HG03175 (cell line): Measurements from ENCODE around the gene ATP7B.
A peak's percentile ranks its signal among the peaks of the same experiment; 100 is the strongest.
"Not testable (repeated sequence)": the region's sequence is repeated elsewhere in the genome, so short reads cannot be mapped to it uniquely, and the experiment has no call there.

ENCODE experiments used
- ATAC-seq: cut with Tn5 transposase; IDR thresholded peaks from one replicate; pipeline ENCODE4 v1.9.1; 2021; ENCODE audit warnings: mild to moderate bottlenecking, moderate library complexity; ENCODE audit not compliant: unreplicated experiment

Gene ATP7B

DNA sequence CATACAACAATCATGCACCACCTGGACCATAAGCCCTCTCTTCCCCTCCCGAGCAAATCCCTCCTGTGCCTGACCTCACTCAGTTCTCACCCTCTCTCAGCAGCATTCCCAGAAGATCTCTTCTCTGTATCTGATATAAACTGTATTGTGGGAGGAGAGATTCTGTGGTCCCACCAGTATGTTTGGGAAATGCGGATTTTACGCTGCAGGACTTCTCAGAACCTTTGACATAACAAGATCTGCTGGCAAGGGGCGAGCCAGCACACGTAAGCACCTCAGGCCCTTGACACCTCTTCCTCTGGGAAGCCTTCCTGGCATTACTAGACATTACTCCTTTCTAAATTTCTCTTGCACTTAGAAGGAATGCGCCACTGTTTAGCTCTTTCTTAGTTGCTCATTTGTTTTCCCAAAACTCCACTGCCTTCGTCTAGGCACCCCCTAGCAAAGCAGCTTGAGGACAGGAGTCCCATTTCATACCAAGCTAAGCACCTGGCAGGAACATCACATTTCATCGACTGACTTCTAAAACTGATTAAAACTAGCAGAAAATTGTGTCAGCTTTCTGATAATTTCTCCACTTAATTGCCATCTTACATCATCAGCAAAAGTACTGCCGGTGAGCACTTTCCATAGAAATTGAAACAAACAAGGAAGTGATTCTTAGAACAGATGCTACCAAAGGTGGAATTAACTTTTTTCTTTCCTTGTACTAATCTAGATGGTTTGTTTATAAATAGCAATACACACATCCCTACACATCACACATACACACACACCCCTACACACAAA, 86.3 kb downstream of the ATP7B start:
- ATAC-seq: no peak

DNA sequence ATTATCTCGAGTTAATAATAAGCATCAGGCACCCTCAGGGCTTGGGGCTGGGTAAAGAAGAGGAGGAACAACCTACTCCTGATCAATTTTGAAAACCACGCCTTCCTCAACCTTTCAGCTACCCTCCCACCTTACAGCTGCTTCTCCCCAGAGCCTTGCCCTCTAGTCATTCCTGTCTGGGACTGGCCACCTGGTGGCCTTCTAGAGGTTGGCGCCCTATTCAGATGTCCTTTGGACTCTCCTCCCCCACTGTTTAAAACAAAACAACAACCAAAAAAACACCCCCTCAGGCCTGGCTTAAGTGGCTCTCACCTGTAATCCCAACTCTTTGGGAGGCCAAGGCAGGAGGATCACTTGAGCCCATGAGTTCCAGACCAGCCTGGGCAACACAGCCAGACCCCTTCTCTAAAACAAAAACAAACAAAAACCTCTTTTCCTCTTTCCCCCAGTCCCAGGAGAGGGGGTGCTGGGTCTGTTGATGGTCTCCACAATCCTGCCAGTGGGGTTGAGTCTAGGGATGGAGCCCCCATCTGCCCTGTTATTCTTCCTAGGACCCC, 87.2 kb downstream of the ATP7B start:
- ATAC-seq: peak; percentile 69

DNA sequence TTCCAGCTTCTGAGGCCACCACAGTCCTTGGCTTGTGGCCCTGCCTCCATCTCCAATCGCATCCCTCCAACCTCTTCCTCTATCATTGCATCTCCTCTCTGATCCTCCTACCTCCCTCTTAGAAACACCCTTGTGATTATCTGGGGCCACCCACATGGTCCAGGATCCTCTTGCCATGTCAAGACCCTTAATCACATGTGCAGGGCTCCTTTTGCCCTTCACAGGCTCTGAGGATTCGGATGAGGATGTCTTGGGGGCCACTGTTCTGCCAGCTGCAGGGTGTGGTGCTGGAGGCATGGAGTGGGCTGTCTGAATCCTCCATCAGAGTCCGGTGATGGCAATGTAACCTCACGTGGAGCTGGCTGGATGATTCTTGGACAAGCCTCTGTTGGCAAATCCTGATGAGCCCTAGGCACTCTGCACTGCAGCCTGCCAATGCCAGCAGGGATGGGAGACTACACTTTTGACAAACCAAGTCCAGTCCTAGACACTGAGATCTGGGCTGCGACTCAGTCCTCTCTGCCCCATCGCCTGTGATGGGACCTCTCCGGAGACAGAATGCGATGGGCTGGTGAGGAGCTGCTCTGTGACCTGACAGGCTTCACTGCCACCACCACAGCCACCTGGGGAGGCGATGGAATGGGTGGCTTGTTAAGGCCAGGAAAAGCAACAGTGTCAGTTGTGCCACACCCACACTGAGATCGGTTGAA, 88.3 kb downstream of the ATP7B start:
- no peak for ATAC-seq

DNA sequence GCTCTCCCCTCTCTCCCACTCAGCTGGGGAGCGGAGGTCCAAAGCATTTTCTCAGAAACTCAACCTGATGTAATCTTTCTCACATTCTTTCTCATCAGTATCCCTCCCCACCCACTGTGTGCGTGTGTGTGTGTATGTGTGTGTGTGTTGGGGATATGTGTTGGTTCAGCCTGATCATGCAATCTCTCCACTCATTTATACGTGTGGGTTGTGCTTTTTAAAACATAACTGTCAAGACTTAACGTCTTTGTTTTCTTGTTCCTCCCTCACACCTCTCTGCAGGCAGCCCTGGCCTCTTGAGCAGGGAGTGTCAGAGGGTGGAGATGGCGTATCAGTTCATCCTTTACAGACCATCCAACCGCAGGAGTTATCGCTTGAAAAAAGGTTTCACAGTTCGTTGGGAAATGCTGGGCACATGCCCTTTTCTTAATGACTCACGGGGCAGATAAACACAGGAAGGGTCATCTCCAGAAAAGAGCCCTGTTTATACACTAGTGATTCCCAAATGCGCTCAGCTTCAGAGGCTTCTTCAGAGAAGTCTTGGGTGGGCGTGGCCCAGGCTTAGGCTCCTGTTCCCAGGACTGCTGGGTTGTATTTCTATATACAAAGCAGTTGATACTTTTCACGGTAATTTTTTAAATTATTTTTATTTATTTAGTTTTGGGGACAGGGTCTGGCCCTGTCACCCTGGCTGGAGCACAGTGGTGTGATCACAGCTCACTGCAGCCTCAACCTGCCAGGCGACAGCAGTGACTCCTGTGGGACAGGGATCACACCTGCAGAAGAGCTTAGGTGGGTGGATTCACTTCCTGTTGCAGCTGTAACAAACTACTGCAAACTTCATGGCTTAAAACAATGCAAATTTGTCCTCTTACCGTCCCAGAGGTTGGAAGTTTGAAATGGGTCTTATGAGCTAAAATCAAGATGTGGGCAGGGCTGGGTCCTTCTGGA, 89.2 kb downstream of the ATP7B start:
- ATAC-seq: no peak

DNA sequence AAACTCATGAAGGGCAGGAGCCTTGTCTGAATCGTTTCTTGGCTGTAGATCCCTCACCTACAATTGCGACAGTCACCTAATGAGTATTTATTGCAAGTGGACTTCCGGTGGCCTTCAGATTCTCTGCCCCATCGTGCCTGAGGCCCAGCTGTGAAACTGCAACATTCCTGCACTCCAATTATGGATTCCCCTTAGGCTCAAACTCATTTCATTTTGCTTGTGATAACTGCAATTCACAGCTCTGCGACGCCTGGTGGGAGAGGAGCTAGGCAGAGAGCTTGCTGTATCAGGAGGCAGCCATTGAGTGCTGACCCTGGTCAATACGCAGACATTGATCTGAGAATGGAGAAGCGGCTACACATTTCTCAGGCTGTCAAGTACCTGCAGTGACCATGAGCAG, 90.5 kb downstream of the ATP7B start:
- no peak for ATAC-seq

DNA sequence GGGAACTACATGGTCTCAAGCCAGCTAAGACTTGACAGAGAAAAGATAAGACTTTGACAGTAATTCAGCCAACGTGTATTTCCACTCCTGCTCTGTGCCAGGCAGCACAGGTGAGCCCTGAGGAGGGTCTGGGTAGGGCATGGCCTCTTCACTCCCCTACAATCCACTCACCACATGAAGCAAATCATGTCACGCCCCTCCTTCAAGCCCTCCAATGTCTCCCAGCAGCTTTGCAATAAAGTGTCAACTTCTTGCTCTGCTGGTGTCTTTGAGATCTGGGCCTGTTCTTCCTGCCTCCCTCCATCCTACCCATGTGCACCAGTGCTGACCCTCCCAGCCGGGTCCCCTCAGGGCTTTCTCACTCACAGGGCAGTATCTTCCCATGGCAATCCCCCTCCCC, 91.0 kb downstream of the ATP7B start:
- ATAC-seq: no peak

DNA sequence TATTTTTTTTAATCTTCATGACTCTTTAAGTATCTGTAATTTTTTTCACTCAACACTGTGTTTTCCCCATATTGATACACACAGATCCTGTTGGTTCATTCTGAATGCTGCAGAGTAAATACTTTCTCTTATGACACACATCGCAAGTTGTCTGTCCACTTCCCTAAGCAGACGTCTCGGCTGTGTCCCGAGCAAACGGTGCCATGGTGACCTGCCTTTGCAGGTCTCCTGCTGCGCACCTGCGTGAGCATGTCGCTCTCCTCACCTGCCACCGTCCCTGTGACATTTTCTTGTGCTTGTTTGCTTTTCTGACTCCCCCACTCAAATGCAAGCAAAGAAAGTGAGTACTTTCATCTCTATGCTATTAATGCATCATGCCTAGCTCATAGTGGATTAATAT, 91.7 kb downstream of the ATP7B start:
- no peak for ATAC-seq

DNA sequence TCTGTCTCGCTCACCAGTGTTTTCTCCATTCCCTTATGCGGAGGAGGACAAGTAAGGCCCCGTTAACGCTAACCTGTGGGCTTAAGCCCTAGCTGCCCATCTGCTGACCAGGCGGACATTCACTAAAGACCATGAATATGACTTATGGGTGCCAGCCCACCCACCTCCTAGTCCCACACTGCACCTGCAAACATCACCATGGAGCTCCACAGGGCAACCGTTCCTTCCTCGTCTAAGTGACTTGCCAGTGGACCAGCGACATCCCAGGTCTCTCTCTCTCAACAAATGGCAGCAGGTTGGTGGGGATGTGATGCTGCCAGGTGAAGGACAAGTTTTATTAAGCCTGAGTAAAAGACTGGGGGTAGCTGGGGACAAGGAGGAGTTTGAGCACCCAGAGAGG, 94.3 kb downstream of the ATP7B start:
- no peak for ATAC-seq

DNA sequence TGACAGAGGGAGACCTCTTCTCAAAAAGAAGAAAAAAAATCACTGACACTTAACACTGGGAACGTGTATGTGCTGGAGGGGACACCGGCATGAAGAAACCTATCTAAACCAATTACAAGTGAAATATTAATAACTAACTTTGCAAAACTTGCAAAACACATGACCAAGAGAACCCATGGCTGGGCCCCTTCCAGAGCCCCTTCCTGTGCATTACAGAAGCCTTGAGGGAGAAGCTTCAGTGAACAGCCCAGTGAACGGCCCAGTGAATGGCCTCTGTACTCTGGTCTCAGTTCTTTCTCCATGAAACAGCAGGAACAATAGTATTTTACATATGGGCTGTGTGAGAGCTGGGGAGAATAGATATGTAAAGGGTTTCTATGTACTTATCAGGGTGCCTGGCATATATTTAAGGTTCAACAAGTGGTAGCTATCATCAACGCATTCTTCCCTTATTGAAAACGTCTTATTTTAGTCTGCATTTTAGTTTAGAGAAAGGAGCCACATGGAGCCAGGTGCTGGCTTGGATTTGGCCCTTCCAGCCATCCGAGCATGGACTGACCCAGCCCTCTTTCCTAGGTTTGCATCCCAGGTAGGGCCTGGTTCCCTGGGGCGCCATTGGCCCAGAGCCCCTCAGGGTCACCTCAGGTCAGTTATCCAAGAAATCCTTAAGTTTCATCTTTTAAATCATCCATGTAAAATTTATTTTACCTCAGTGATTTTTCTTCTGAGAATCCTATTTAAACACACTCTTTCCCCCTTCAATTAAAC, 95.0 kb downstream of the ATP7B start:
- no peak for ATAC-seq

DNA sequence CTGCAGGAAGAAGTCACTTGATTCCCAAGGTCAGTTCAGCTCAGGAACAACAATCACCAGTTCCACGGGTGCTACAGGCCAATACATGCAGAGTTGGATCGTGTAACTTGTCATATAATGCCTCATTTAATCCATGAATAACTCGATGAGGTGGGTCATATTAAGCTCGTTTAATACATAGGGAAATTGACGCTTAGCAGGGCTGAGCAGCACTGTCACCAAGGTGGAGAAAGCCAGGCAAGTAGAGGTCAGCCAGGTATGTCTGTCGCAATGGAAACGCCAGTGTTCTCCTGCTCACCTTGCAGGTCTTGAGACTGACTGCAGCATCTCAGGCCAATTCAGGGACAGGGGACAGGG, 97.1 kb downstream of the ATP7B start:
- ATAC-seq: no peak

DNA sequence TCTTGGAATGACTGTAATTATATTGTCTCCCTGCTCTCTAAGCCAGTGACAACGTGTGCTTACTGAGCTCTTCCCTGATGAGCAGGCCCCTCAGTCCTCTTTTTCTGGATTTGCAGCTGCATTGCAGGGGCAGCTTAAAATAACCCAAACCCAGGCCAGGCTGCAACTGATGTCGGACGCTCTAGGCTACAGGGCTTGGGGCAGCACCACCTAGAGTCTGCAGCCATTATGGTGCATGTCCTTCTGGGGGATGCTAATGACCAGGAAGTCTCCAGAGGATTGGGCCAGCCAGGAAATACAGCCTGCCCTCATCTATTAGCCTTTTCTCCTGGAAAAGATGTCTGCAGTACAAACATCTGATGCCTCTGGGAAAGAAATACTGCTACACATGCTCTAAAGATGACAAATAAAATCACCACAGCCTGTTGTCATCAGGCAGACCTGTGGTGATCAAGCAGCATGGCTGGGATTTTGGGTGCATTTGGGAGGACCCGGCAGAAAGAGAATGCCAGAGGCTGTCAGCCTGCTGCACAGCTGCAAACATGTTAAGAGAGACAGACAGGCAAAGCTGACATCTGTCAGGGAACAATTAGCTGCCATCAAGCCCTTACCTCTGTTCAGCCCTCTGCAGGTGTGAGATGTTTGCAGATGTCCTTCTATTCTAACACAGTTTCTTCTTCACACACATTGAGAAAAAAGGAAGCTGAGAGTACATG, 97.7 kb downstream of the ATP7B start:
- no peak for ATAC-seq

DNA sequence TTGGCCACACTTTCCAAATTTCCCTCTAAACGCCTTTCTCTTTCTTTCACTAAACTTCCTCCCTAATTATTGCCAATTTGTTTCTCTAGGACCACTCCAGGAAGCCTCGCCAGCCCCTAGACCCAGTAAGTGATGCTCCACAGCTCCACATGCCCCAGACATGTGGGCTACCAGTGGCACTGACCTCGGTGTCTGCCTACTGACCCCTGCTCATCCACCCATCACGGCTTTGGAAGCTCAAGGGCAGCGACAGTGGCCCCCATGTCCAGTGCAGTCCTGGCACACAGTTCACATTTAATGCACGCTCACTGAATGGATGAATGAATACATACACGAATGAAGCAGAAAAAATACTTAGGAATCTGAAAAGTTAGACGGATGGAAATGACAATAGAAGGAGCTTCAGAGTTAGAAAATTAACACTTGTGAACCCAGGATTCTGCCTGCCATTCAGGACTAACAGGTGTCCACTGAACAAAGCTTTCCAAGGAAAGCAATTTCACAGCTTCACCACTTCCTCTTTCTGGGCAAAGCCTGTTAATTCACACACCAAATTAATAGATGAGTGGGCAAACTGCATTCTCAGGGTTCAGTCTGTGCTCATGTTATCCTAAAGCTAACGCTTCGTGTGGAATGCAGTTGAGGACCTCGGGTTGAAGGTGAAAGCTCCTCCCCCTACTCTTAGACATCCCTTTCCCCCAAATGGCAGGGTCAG, 98.6 kb downstream of the ATP7B start:
- peak; percentile 49 for ATAC-seq

DNA sequence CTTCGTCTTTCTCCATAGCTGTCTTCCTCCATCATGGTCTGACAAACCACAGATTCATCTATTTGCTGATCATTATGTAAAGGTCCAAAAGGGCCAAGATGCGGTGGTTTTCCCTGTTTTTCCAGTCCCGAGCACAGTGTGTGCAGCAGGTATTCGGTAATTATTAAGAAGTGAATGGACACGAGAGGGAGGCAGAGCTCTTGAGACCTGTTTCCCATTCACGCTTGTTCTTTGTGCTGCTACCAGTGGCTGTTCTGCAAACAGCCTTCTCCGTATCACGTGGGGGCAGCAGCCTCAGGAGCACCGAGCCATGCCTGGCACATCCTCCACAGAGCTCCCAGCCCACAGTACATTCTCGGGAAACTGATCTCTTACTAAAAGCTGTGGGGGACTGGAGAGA, 99.2 kb downstream of the ATP7B start:
- no peak for ATAC-seq

DNA sequence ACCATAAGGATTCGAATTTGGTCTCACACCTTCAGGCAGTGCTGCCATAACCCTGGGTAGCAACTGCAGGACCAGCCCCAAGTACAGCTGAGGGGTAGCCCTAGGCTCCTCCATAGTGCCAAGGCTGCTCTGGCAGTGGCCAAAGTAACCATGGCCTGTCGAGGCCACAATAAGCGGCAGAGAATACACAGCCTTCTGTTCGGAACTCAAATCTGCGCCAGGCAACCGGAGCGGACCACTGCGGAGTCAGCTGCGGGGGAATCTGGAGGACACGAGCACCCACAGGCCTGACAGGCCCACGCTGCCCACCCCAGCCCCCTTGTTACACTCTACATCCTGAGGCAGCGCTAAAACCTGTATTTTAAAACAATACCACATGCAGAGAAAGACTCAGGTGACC, 100.7 kb downstream of the ATP7B start:
- no peak for ATAC-seq

DNA sequence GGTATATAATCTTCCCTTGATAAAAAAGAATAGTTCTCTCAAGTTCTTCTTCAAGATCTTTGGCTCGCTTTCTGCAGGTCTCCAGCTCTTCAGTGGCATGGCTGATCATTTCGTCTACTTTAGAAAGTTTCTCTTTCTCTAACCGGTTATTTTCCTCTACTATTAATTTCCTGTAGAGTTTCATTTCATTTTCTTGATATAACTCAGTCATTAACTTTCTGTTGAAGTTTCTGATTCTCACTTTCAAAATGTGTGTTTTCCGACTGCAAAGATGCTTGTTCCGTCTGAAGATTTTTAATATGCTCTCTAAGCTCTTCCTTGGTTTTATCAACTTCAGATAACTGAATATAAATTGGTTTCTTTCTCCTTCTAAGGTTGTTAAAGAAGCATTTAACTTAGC, 102.0 kb downstream of the ATP7B start:
- not testable (repeated sequence) for ATAC-seq

DNA sequence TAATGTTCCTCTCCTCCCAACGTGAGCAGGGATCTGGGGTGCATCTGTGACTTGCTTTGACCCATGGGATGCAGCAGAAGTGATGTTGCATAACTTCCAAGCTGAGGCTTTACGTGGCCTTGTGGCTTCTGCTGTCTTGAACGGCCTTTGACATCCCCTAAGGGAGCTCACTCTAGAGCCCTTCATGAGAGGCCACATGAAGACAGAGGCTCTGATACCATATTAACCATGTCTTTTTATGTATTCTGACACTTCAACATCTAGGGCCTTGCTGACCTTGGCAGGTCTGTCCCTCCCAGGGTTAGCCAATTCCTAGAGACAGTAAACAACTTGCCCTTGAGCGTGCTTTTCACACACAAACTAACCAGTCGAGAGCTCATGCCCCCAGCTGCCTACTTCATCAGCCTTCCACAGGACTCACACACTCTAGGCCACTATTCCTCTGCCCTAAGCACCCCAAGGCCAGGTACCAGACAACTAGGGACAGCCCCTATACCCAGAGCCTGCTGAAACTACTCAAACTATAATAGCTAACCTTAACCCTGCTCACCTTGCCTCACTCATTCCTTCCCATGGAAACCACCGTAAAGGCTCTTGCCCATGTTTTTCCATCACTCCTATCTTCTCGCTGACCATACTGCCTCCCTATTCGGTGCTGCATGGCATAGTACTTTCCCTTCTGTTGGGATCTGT, 104.1 kb downstream of the ATP7B start:
- ATAC-seq: no peak

DNA sequence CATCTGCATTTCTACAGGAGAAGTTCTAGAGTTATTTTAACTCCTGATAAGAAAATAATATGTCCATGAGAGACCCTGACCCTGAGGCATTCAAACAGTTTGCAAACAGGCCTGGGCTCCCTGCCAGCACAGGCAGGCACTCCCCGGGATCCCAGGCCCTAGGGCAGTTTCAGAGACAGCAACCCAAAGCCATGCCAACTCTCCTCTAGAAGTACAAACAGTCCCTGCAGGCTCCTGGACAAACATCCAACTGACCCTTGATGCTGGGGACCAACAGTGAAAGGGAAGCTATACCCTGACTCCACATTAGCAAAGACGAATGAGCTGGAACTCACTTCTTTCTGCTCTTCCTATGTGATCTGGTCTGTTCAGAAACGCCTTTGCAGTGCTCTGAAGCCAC, 104.7 kb downstream of the ATP7B start:
- ATAC-seq: no peak

DNA sequence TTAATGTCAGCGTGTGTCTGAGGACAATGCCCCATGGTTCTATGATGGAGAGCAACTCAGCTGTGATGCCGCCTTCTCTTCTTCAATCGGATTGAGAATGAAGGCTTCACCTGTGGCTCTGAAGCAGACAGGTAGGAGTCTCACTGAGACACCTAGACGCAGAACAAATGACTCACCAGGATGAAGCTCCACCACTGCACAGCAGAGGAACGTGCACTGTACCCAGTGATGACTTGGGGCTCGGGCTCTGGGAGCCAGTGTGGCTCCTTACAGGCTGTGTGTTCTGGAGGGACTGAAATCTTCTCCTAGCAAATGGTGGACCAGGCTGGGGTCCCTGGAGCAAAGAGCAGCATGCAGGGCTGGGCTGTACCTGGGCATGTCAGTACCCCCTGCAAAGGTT, 105.5 kb downstream of the ATP7B start:
- no peak for ATAC-seq

DNA sequence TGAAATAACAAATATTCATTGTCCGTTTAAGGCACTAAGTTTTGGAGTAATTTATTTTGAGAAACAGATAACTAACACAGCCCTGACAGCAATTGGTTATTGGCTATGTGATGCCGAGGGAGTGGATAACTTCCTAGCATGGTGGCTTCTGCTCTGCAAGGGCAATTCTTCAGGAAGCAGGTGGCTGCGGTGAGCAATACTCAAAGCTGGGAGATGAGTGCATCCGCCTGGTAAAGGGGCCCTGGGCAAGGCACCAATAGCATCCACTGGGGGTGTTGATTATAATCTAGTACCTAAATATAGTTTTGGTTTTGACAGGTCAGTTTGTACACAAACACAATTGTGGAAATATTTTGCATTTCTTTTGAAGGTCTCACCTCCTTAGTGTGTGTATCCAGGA, 108.5 kb downstream of the ATP7B start:
- ATAC-seq: no peak
